Mucosa of rectum (tissue), 2 donors: ENCODE measurements around the gene RPS6KA2.

Experiments
- H3K27ac ChIP-seq, 2 donors: one replicate each; pipeline ENCODE4 v1.7.0; 2013; ENCODE audit warnings: inconsistent platforms in 2 of 2, low read depth in 2 of 2, low read length in 2 of 2
- H3K27me3 ChIP-seq, 2 donors: one replicate each; pipeline ENCODE4 v1.7.0; 2013; ENCODE audit warnings: low read length in 2 of 2; ENCODE audit not compliant: control insufficient read depth in 2 of 2, insufficient read depth in 2 of 2
- H3K36me3 ChIP-seq, 2 donors: one replicate each; pipeline ENCODE4 v1.7.0; 2013; ENCODE audit warnings: low read length in 2 of 2; ENCODE audit not compliant: control insufficient read depth in 2 of 2, insufficient read depth in 2 of 2
- H3K4me1 ChIP-seq, 2 donors: one replicate each; pipeline ENCODE4 v1.7.0; 2013; ENCODE audit warnings: low read length in 2 of 2, mild to moderate bottlenecking in 1 of 2; ENCODE audit not compliant: control insufficient read depth in 2 of 2, insufficient read depth in 2 of 2
- H3K4me3 ChIP-seq, 2 donors: one replicate each; pipeline ENCODE4 v1.7.0; 2013; ENCODE audit warnings: low read length in 2 of 2
- H3K9ac ChIP-seq, 2 donors: one replicate each; pipeline ENCODE4 v1.7.0; 2013; ENCODE audit warnings: low read length in 2 of 2, low read depth in 1 of 2, mild to moderate bottlenecking in 1 of 2
- H3K9me3 ChIP-seq, 2 donors: one replicate each; pipeline ENCODE4 v1.7.0; 2013; ENCODE audit warnings: low read length in 2 of 2; ENCODE audit not compliant: control insufficient read depth in 2 of 2
- donor health status: healthy.
- donor health status: Normal muscosa, but diverticular disease.

RPS6KA2 gene

GRCh38 chr6:166626177-166627032, 646 bp downstream of the RPS6KA2 start:
- Histone ChIP-seq H3K4me3 (peak overlapping the region; percentile 72 to 78), H3K36me3 (no peaks in the 10 kb centered on the region), H3K27ac (peak overlapping the region; percentile 50 to 54), H3K9ac (peak overlapping the region; percentile 53 to 75), H3K27me3 (peaks cover 0 to 16% of the 10 kb centered on the region in 2 donors), H3K4me1 (peaks cover 13 to 20% of the 10 kb centered on the region in 2 donors), H3K9me3 (no peaks in the 10 kb centered on the region)

DNA sequence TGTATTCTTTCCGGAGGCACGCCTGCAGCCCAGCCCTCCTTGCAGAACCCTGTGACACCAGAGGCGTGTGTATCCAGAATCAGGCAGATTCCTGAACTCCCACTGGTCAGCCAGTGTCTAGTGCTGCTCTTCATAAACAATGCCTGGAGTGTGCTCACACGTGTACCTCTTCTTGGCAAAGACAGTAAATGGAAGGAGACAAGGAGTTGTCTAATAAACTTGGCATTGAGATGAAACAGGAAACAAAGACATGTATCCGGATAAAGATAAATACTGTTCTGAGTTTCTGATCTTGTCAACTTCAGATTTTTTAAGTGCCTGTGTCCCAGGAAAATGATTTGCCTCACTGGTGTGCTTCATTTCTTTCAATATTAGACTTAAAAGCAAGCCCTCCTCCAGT, 1.7 kb downstream of the RPS6KA2 start:
- Histone ChIP-seq H3K9ac (peak overlapping the region in 1 of 2 donors; percentile 75), H3K4me3 (no peak overlapping the region)

GRCh38 chr6:166624275-166624674, 2.8 kb downstream of the RPS6KA2 start:
- no peak overlapping the region for H3K27ac ChIP-seq
- H3K9ac ChIP-seq, result no peak overlapping the region
- no peak overlapping the region for H3K4me3 ChIP-seq
- peaks cover 0 to 14% of the 10 kb centered on the region in 2 donors for H3K27me3 ChIP-seq
- peaks cover 15 to 20% of the 10 kb centered on the region in 2 donors for H3K4me1 ChIP-seq
- no peaks in the 10 kb centered on the region for H3K9me3 ChIP-seq
- H3K36me3 ChIP-seq, result no peaks in the 10 kb centered on the region

More for the DNA sequence above, 1.7 kb downstream of the RPS6KA2 start:
- Histone ChIP-seq H3K9me3 (no peaks in the 10 kb centered on the region), H3K4me1 (peaks cover 15 to 20% of the 10 kb centered on the region in 2 donors), H3K36me3 (no peaks in the 10 kb centered on the region), H3K27me3 (peaks cover 0 to 16% of the 10 kb centered on the region in 2 donors), H3K27ac (no peak overlapping the region)

- Histone ChIP-seq H3K9me3 (no peaks in the 10 kb centered on the region), H3K4me3 (no peak overlapping the region), H3K27ac (no peak overlapping the region), H3K36me3 (no peaks in the 10 kb centered on the region), H3K4me1 (peaks cover 9 to 12% of the 10 kb centered on the region in 2 donors), H3K9ac (no peak overlapping the region), H3K27me3 (peaks cover 0 to 11% of the 10 kb centered on the region in 2 donors)
Observed at GRCh38 chr6:166623318-166623717, 3.7 kb downstream of the RPS6KA2 start.

- no peaks in the 10 kb centered on the region for H3K36me3 ChIP-seq
- H3K9ac ChIP-seq, result no peak overlapping the region
- H3K27me3 ChIP-seq, result peaks cover 0 to 9% of the 10 kb centered on the region in 2 donors
- H3K9me3 ChIP-seq, result no peaks in the 10 kb centered on the region
- H3K4me3 ChIP-seq, result no peak overlapping the region
- H3K4me1 ChIP-seq, result peaks cover 2% of the 10 kb centered on the region in 2 donors
- no peak overlapping the region for H3K27ac ChIP-seq
Observed at GRCh38 chr6:166621114-166621540, 5.9 kb downstream of the RPS6KA2 start.

- Histone ChIP-seq H3K36me3 (no peaks in the 10 kb centered on the region), H3K27me3 (peaks cover 0 to 4% of the 10 kb centered on the region in 2 donors), H3K4me1 (peaks cover 2% of the 10 kb centered on the region in 2 donors), H3K27ac (peak overlapping the region in 1 of 2 donors; percentile 26), H3K9me3 (no peaks in the 10 kb centered on the region), H3K4me3 (no peak overlapping the region), H3K9ac (no peak overlapping the region)
Observed at GRCh38 chr6:166620478-166621113, 6.5 kb downstream of the RPS6KA2 start.

GRCh38 chr6:166619912-166620311, 7.1 kb downstream of the RPS6KA2 start:
- no peaks in the 10 kb centered on the region for H3K36me3 ChIP-seq
- no peaks in the 10 kb centered on the region for H3K9me3 ChIP-seq
- H3K4me3 ChIP-seq, result no peak overlapping the region
- no peak overlapping the region for H3K9ac ChIP-seq
- peak overlapping the region in 1 of 2 donors; percentile 26 for H3K27ac ChIP-seq
- H3K4me1 ChIP-seq, result peaks cover 0 to 2% of the 10 kb centered on the region in 2 donors
- H3K27me3 ChIP-seq, result peaks cover 0 to 2% of the 10 kb centered on the region in 2 donors

- no peak overlapping the region for H3K9ac ChIP-seq
- peaks cover 0 to 2% of the 10 kb centered on the region in 2 donors for H3K4me1 ChIP-seq
- H3K36me3 ChIP-seq, result no peaks in the 10 kb centered on the region
- H3K27me3 ChIP-seq, result peaks cover 0 to 2% of the 10 kb centered on the region in 2 donors
- no peak overlapping the region for H3K27ac ChIP-seq
- H3K9me3 ChIP-seq, result no peaks in the 10 kb centered on the region
- H3K4me3 ChIP-seq, result no peak overlapping the region
Observed at GRCh38 chr6:166618866-166619761, 7.9 kb downstream of the RPS6KA2 start.

- Histone ChIP-seq H3K4me3 (no peak overlapping the region), H3K9me3 (no peaks in the 10 kb centered on the region), H3K27me3 (peaks cover 0 to 2% of the 10 kb centered on the region in 2 donors), H3K36me3 (no peaks in the 10 kb centered on the region), H3K9ac (no peak overlapping the region), H3K4me1 (peaks cover 0 to 2% of the 10 kb centered on the region in 2 donors), H3K27ac (no peak overlapping the region)
Observed at GRCh38 chr6:166618251-166618650, 8.8 kb downstream of the RPS6KA2 start.
